Endodermal cell (in vitro differentiated cells): Measurements from ENCODE around the gene NOS3. TPM values are rescaled to one million over a fixed set of nuclear protein-coding genes. Genes with fewer than 3 reads are reported as not detected.

Experiments
- DNase-seq: peaks from one replicate; pipeline ENCODE4 v3.0.0-alpha.2; 2017
- H3K27ac ChIP-seq: 2 replicates; pipeline ENCODE4 v1.5.1; 2013; ENCODE audit warnings: mild to moderate bottlenecking, low read depth, low read length, moderate library complexity
- H3K27me3 ChIP-seq: 2 replicates; pipeline ENCODE4 v1.6.1; 2013; ENCODE audit warnings: mild to moderate bottlenecking, low read length, moderate library complexity; ENCODE audit not compliant: insufficient read depth, control insufficient read depth, poor library complexity, severe bottlenecking
- H3K36me3 ChIP-seq: 2 replicates; pipeline ENCODE4 v1.7.0; 2013; ENCODE audit warnings: mild to moderate bottlenecking, low read length, moderate library complexity; ENCODE audit not compliant: control insufficient read depth, insufficient read depth
- H3K4me1 ChIP-seq: one replicate; pipeline ENCODE4 v1.7.0; 2013; ENCODE audit warnings: low read length; ENCODE audit not compliant: control insufficient read depth, insufficient read depth
- H3K4me3 ChIP-seq: 2 replicates; pipeline ENCODE4 v1.5.1; 2013; ENCODE audit warnings: mild to moderate bottlenecking, low read length, moderate library complexity
- H3K9ac ChIP-seq: 2 replicates; pipeline ENCODE4 v1.6.1; 2013; ENCODE audit warnings: mild to moderate bottlenecking, low read length, moderate library complexity; ENCODE audit not compliant: poor library complexity, severe bottlenecking; ENCODE audit errors: extremely low read depth
- H3K9me3 ChIP-seq: 2 replicates; pipeline ENCODE4 v1.6.1; 2013; ENCODE audit warnings: mild to moderate bottlenecking, low read length, moderate library complexity; ENCODE audit not compliant: control insufficient read depth
- H3K27ac Mint-ChIP-seq: 2 replicates; pipeline ENCODE4 v1.8.0; 2020; ENCODE audit warnings: mixed read lengths
- H3K27me3 Mint-ChIP-seq: 2 replicates; pipeline ENCODE4 v1.8.0; 2021; ENCODE audit warnings: mild to moderate bottlenecking, mixed read lengths; ENCODE audit not compliant: insufficient read depth
- H3K36me3 Mint-ChIP-seq: 2 replicates; pipeline ENCODE4 v1.8.0; 2020; ENCODE audit warnings: low read depth, mixed read lengths
- H3K4me1 Mint-ChIP-seq: 2 replicates; pipeline ENCODE4 v1.8.0; 2020; ENCODE audit warnings: mixed read lengths
- H3K4me3 Mint-ChIP-seq: 2 replicates; pipeline ENCODE4 v1.8.0; 2020; ENCODE audit warnings: mild to moderate bottlenecking, moderate library complexity, mixed read lengths
- H3K9me3 Mint-ChIP-seq: 2 replicates; pipeline ENCODE4 v1.8.0; 2020; ENCODE audit warnings: mild to moderate bottlenecking, mixed read lengths
- WGBS, 2 experiments: methylation state at CpG; one replicate each; pipeline versions ENCODE4 v1.1.5 to v1.1.7; 2013; ENCODE audit warnings: missing lambda C conversion rate in 2 of 2, mixed read lengths in 1 of 2; ENCODE audit not compliant: insufficient coverage in 1 of 2, insufficient read length in 1 of 2; 5-methylcytosine and 5-hydroxymethylcytosine counted together
- total RNA-seq, 2 donors: library from RNA; stranded (reverse); fragmentation: NEBNext Ultra II Directional in 1 of 2; extraction: Animal tissue kit (Norgen Biotek cat#: 25700) in 1 of 2; gene quantifications; 2 replicates in 1 of 2; 3 replicates in 1 of 2; pipeline ENCODE4 v1.2.1, GENCODE V29; 2021
- TF ChIP-seq, protein P1 (sequence below): fragments of 200-600 bp; sonication (generic); conservative IDR thresholded peaks from 2 replicates; pipeline ENCODE4 v1.5.0; 2021; ENCODE audit warnings: antibody characterized with exemption, mild to moderate bottlenecking

NOS3 gene
- total RNA-seq, 2 donors from 2014 or later = 2.3 to 9.1 TPM

DNA sequence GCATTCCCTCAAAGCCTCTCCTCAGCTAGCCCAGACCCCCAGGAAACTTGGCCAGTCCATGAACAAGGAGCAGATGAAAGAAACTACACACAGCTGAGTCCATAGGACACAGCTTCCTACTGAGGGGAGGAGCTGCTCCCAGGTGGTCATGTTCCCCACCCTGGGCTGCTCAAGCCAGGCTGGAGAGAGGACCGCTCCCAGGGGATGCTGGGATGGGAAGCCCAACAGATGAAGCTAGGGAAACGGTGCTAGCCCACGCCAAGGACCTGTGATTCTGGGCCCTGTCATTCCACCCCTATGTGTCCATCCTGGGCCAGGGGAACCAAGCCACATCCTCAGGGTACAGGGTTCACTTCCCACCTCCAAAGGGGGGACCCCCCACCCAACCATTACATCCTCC is 31.7 kb upstream of the NOS3 start:
- Histone ChIP-seq H3K27ac (no peak overlapping the region), H3K4me1 (no peaks in the 10 kb centered on the region), H3K27me3 (no peaks in the 10 kb centered on the region), H3K36me3 (no peaks in the 10 kb centered on the region), H3K4me3 (no peak overlapping the region), H3K9me3 (no peaks in the 10 kb centered on the region), H3K9ac (no peak overlapping the region)
- no peak for DNase-seq
- H3K36me3 Mint-ChIP-seq = no peaks in the 10 kb centered on the region
- TF ChIP-seq, protein P1, sequence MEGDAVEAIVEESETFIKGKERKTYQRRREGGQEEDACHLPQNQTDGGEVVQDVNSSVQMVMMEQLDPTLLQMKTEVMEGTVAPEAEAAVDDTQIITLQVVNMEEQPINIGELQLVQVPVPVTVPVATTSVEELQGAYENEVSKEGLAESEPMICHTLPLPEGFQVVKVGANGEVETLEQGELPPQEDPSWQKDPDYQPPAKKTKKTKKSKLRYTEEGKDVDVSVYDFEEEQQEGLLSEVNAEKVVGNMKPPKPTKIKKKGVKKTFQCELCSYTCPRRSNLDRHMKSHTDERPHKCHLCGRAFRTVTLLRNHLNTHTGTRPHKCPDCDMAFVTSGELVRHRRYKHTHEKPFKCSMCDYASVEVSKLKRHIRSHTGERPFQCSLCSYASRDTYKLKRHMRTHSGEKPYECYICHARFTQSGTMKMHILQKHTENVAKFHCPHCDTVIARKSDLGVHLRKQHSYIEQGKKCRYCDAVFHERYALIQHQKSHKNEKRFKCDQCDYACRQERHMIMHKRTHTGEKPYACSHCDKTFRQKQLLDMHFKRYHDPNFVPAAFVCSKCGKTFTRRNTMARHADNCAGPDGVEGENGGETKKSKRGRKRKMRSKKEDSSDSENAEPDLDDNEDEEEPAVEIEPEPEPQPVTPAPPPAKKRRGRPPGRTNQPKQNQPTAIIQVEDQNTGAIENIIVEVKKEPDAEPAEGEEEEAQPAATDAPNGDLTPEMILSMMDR = no peak
- H3K4me1 Mint-ChIP-seq = peaks cover 7% of the 10 kb centered on the region
- no peak overlapping the region for H3K27ac Mint-ChIP-seq
- H3K9me3 Mint-ChIP-seq = no peaks in the 10 kb centered on the region
- no peak overlapping the region for H3K4me3 Mint-ChIP-seq
- WGBS, 2 experiments = 87 to 89% methylated on average over 3 of the region's 3 CpGs
- H3K27me3 Mint-ChIP-seq = peaks cover 46% of the 10 kb centered on the region

DNA sequence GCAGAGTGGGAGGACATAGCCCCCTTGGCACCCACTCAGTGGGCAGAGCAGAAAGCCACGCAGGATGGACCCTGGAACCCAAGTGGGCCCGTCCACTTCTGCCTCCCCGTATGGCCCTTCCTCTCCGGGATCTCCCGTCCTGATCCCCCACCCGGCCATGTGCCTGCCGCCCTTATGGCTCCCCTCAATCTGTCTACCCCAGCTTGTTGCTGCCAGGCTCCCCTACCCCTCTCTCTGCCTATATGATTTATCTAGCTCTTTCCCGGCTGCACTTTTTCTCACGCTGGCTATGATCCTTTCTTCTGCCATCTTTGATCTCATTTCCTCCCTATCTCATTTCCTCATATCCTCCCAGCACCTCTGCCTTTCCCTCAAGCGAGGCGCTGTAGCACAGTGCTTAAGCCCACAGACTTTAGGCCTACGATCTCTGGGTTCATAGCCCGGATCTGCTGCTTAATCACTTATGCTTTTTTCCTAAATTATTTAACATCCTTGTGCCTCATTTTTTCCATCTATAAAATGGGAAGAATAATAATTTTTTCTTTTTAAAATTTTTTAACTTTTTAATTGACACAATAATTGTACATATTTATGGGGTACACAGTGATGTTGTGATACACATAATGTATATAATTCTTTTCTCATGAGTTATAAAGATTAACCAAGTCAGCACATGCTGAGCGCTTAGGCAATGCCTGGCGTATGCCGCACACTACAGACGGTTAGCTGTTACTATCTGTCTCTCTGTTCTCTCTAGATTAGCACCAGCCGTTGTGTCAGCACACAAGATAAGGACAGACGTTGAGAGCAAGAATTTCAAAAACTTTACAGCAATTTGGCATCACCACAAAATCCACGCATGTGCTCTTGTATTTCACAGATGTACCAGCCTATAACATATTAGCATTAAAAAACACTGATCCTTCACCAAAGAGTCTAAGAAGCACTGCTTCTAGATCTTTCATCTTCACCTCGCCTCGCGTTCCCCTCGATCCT is 30.8 kb upstream of the NOS3 start:
- DNase-seq = no peak
- no peak overlapping the region for H3K27ac Mint-ChIP-seq
- Histone ChIP-seq H3K36me3 (no peaks in the 10 kb centered on the region), H3K4me3 (no peak overlapping the region), H3K27me3 (no peaks in the 10 kb centered on the region), H3K27ac (no peak overlapping the region), H3K9me3 (no peaks in the 10 kb centered on the region), H3K9ac (no peak overlapping the region), H3K4me1 (no peaks in the 10 kb centered on the region)
- WGBS, 2 experiments = 87 to 92% methylated on average over 17 to 24 of the region's 24 CpGs
- no peaks in the 10 kb centered on the region for H3K36me3 Mint-ChIP-seq
- peaks cover 5% of the 10 kb centered on the region for H3K4me1 Mint-ChIP-seq
- peaks cover 49% of the 10 kb centered on the region for H3K27me3 Mint-ChIP-seq
- TF ChIP-seq, protein P1 = no peak
- no peak overlapping the region for H3K4me3 Mint-ChIP-seq
- no peaks in the 10 kb centered on the region for H3K9me3 Mint-ChIP-seq

DNA sequence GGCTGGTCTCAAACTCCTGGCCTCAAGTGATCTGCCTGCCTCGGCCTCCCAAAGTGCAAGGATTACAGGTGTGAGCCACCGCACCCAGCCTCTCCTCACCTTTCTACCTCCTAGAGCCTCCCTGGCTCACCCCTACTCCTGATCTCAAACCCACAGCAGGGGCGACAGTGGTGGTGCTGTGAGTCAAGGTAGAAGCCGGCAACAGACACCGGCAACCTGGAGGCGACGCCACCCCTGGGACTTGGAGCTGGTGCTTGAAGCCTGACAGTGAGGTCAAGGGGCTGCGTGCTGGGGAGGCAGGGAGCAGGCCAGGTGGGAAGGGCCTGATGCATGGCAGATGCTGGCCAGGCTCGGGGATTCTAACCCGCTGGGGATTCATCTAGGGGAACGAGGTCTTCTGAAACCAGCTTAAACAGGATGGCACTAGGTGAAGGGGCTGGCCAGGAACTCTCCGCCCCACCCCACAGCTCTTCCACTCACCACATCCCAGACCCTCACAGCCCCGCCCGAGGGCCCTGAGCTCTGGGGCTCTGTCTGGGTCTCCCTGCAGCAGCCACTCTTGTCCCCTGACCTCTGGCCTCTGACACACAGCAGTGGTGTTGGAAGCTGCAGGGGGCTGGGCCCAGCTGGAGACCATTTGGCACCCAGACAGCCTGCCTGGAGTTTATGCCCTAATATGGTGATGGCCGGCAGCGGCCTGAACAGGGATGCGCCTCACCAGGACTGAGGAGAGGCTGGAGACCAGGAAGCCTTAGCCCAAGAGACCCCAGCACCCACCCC is 29.1 kb upstream of the NOS3 start:
- Mint-ChIP-seq H3K27me3 (peaks cover 55% of the 10 kb centered on the region), H3K27ac (no peak overlapping the region), H3K4me3 (no peak overlapping the region), H3K9me3 (no peaks in the 10 kb centered on the region), H3K36me3 (no peaks in the 10 kb centered on the region), H3K4me1 (no peaks in the 10 kb centered on the region)
- 85 to 87% methylated on average over 7 to 17 of the region's 17 CpGs for whole genome bisulfite sequencing, 2 experiments
- no peak for DNase-seq
- H3K4me1 ChIP-seq = no peaks in the 10 kb centered on the region
- no peaks in the 10 kb centered on the region for H3K9me3 ChIP-seq
- H3K4me3 ChIP-seq = no peak overlapping the region
- no peak overlapping the region for H3K27ac ChIP-seq
- H3K9ac ChIP-seq = no peak overlapping the region
- H3K36me3 ChIP-seq = no peaks in the 10 kb centered on the region
- no peaks in the 10 kb centered on the region for H3K27me3 ChIP-seq
- TF ChIP-seq, protein P1 = no peak
